HT-29 (cell line): ENCODE results near the gene MND1. TPM values are rescaled to one million over a fixed set of nuclear protein-coding genes. Genes with fewer than 3 reads are reported as not detected.
"Not testable (repeated sequence)": the region's sequence is repeated elsewhere in the genome, so short reads cannot be mapped to it uniquely, and the experiment has no call there.

ENCODE experiments used
- DNase-seq: peaks from one replicate; pipeline ENCODE4 v3.0.0-alpha.2; 2015; ENCODE audit warnings: low spot score
- small RNA-seq: library from RNA; depleted of rRNA; stranded (forward); fragments of <200 nt; gene quantifications from one replicate; pipeline ENCODE3, GENCODE V24; 2014
- total RNA-seq: library from RNA; depleted of rRNA; stranded (reverse); fragments of >200 nt; shearing (Covaris generic); gene quantifications from 2 replicates; pipeline ENCODE4 v1.2.3, GENCODE V29; 2014; rRNA removed

The MND1 gene
- total RNA-seq, 1 experiment from 2014 or later = 3.9 TPM

DNA sequence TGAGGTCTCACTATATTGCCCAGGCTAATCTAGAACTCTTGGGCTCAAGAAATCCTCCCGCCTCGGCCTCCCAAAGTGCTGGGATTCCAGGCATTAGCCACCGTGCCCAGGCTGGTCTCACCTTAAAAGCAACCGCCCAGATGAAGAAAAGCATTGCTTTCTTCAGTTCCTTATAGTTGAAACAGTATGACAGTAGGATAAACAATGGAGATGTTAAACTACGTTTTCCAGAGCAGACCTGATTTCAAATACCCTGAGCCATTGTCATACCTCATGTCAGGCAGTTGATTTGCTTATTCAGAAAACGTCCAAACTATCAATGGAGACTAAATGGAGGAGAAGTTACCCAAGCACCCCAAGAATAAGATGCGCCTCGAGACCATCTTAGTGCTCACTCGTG is 95.3 kb downstream of the MND1 start:
- DNase-seq = no peak

DNA sequence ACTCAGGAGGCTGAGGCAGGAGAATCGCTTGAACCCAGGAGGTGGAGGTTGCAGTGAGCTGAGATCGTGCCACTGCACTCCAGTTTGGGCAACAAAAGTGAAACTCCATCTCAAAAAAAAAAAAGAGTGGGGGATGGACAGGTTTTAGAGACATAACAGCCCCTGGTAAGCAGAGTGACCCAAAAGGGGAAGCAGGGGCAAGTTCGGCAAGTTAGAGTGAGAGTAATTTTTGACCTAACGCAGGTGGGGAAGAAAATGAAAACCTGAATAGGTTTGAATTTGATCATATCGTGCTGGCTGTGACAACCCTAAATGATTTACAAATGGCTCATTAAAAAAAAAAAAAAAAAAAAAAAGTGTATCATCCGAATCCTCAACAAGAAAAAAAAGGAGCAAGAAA is 96.0 kb downstream of the MND1 start:
- DNase-seq = no peak

DNA sequence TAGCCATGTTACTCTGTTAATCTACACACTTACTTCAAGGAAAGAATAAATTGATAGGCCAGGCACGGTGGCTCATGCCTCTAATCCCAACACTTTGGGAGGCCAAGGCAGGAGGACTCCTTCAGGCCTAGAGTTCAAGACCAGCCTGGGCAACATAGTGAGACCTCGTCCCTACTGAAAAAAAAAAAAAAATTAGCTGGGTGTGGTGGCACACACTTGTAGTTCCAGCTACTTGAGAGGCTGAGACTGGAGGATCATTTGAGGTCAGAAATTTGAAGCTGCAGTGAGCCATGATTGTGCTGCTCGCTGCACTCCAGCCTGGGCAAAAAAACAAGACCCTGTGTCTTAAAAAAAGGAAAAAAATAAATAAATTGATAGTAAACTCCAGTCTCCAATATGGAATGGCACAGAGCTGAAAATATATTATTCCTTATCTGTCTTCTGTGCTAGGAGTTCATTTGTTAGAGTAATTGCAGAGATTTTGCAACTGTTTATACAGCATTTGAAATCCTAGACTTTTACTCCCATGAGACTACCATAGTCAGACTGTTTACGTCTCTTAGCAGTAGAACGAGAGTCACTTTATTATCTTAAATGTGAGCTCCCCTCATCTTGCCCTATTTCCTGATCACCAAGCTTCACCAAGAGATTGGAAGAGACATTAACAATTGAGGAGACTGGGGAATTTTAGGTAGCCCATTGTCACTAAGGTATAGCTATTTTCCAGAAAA is 102.9 kb downstream of the MND1 start:
- no peak for DNase-seq

DNA sequence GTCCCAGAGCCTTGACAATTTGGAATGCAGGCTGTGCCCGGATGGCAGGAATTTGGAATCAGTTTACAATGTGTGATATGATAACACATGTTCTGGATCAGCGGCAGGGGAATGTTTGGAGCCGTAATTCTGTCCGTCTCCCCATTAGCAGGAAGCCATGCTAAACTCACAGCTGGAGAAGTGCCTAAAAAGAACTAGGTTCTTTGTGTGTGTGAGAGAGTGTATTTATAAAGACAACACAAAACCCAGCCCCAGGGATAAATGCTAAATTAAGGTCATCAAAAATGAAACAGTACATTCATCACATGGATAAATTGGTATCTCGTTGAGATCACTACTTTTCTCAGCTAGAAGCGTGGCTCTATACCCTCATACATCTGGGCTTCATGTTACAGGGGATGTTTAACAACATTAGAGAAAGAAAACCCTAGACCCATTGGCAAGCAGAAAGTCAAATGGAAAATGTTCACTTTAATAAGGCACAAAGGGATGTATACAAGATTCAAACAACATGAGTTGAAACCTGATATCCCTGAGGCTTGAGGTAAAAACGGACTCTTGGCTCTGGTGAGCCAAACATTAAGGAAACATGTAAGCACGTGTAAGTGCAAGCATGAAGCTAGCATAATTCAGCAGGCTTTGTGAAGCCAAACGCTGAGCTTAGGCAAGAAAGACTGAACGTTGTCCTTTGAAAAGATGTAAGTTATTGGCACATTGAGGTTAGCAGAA is 103.7 kb downstream of the MND1 start:
- DNase-seq = no peak

DNA sequence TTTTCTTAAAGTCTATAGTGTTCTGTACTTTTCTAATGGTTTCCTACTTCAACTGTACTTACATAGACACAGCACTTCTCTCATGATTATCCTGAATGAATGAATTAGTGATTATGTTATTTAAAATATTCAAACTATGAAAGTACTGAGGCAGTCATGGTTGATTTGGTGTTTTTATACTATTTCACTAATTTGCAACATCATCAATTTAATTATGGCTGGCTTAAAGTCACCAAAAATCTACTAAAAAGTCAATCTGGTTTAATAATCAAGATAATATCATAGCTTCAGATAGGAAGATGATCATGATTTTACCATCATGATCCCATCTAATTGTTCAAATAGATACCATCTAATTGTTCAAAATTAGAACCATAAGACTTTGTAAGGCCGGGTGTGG is 104.8 kb downstream of the MND1 start:
- DNase-seq = no peak

DNA sequence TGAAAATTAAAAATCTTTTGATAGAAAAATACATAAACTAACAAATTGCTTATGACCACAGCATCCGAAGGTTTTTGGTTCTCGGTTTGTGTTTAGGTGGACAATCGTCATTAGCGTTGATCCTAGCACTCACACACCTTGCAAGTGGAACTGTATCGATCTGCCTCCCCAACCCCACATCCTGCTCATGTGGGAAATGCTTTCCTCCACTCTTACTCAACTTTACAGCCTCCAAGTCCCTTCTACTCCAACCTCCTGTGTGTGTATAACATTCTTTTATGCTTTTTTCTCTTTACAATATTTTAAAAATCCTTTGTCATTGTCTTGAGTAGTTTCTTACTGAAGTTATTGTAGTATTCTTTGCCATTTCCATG is 106.0 kb downstream of the MND1 start:
- no peak for DNase-seq

DNA sequence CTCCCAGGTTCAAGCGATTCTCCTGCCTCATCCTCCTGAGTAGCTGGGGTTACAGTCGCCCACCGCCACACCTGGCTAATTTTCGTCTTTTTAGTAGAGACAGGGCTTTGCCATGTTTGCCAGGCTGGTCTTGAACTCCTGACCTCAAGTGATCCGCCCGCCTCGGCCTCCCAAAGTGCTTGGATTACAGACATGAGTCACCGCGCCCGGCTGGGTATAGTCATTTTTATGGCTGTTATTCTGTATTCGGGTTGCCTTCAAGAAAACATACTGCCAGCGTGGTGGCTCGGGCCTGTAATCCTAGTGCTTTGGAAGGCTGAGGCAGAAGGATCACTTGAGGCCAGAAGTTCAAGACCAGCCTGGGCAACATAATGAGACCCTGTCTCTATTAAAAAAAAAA is 106.7 kb downstream of the MND1 start:
- not testable (repeated sequence) for DNase-seq

DNA sequence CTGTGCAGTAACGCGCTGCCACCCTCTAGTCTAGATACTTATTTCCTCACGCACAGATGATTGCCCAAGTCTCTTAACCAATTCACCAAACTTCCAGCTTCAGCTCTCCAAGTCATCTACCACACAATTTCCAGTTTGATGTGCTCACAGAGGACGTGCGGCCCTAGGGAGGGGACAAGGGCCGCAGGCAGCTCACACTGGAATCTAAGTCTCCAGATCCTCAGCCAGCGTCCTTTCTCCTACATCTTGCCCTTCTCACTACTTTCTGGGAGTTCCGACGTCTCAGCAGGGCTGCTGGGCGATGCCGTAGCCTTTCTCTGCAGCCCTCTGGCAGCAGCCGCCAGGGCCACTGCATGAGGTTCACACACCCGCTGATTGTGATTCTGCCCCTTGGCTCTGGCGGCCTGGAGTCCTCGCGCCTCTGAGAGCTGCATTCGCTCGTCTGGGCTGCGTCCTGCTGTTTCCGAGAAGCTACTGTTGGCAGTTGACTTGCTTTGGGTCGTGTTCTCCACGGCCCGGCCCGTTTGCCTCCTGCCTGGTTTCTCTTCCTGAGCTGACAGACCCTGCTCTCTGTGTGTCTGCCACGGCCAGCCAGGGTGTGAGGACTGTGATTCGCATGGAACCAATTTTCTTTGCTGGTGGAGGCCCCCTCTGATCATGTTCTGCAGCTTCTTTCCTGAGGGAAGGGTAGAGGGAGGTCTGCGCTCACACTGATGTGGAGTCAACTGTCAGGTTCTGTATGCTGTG is 107.6 kb downstream of the MND1 start:
- no peak for DNase-seq

DNA sequence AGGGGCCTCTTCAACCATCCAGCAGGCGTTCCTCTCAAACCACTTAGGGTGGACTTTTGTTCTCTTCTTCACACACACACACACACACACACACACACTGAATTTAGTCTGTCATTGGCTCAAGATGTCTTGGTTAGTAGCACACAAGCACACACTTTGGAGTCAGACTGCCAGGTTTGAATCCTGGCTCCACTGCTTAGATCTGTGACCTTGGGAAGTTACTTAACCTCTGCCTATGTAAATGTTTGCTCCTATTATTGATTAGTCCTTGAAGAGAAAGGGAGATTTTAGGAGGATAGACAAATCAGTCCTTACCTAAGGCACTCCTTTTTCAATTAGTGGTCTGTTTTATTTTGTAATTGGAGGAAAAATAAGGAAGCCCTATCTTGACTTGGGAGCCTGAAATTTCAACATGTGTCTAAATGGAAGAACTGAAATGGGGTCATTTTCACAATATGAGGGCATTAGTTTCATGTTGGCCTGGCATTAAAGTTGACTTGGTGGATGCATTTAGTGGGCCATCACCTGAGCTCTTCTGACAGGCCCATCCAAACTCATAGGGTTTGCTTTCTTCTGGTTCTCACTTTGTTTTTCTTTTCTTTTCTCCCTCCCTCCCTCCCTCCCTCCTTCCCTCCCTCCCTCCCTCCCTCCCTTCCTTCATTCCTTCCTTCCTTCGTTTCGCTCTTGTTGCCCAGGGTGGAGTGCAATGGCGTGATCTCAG is 108.3 kb downstream of the MND1 start:
- no peak for DNase-seq

DNA sequence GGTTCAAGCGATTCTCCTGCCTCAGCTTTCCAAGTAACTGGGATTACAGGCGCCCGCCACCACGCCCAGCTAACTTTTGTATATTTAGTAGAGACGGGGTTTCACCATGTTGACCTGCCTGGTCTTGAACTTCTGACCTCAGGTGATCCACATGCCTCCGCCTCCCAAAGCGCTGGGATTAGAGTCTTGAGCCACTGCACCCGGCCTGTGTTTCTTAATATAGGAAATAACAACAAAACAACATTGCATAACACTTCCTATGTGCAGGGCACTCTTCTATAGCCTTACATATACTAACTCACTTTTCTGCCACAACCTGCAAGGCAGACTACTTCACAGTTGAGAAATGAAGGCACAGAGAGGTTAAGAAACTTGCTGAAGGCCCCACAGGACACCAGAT is 108.9 kb downstream of the MND1 start:
- DNase-seq = no peak

DNA sequence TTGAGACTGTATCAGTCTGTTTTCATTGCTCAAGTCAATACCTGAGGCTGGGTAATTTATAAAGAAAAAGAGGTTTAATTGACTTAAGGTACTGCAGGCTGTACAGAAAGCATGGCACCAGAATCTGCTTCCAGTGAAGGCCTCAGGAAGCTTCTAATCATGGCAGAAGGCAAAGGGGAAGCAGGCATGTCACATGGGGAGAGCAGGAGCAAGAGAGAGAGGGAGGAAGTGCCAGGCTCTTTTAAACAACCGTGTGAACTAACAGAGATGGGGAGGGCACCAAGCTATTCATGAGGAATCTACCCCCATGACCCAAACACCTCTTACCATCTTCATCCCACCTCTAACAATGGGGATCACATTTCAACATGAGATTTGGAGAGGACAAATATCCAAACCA is 114.5 kb downstream of the MND1 start:
- no peak for DNase-seq

DNA sequence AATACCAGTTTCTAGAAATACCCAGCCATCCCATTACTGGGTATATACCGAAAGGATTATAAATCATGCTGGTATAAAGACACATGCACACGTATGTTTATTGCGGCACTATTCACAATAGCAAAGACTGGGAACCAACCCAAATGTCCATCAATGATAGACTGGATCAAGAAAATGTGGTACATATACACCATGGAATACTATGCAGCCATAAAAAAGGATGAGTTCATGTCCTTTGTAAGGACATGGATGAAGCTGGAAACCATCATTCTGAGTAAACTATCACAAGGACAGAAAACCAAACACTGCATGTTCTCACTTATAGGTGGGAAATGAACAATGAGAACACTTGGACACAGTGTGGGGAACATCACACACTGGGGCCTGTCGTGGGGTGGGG is 117.1 kb downstream of the MND1 start:
- DNase-seq = not testable (repeated sequence)

DNA sequence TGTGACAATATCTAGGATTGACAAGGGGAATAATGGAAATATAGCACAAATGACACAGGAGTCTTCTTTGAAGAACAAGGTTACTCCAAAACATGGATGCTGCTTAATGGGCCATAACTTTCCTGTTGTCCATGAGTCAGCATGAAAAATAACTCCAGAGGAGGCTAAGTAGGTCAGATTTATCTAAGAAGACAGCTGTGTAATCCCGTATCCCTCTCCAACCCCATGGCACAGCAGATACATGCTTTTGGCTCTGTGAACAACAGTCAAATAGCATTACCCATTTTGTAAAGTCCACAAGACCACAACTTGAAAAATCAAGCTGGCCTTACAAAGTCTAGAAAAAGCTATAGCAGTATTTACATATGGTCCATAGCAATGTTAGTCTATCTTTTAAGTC is 119.6 kb downstream of the MND1 start:
- DNase-seq = no peak

Small RNA genes within 50 kb of the gene (small RNA-seq; reads per million reads assigned to genes)
- not detected for gene RN7SL419P

Other genes starting within 250 kb of the MND1 start
- 58.5 and 64.8 TPM in 2 replicates for gene TRIM2, start 140.2 kb upstream of the MND1 start, total RNA-seq
- 4.6 and 6.3 TPM in 2 replicates for gene TMEM131L, start 121.7 kb downstream of the MND1 start, total RNA-seq